ENCODE results near the gene RAPGEFL1.
"Not testable (repeated sequence)": the region's sequence is repeated elsewhere in the genome, so short reads cannot be mapped to it uniquely, and the experiment has no call there.

GRCh38 chr17:40231928-40232327 lies 54.7 kb downstream of the RAPGEFL1 start:
- not testable (repeated sequence) for TF ChIP-seq CTCF (conservative IDR thresholded peaks at IDR 0.05; ENCODE audit: low read length); EZH2phosphoT487 (IDR thresholded peaks at IDR 0.05; ENCODE audit: borderline replicate concordance)
